Measurements from ENCODE around the gene MPHOSPH8. TPM values are rescaled to one million over a fixed set of nuclear protein-coding genes. Genes with fewer than 3 reads are reported as not detected.

The MPHOSPH8 gene
- total RNA-seq, 1 experiment from 2014 or later: 17.5 TPM

DNA sequence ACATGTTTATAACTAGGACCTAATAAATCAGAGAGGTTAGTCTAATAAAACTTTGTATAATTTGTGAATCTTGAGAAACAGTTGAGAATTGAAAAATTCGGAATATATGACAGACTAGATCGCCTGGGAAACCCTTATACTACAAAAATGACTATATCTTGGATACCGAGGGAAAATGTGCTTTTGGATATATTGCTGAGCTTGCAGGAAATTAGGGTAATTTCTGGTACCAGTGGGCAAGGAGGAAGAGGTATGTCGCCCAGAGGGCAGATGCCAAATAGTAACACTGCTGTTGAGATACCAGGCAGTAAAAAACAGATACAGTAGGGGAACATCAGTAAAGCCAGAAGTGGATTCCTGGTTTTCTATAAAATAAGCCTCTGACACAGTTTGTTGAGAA is 17.3 kb downstream of the MPHOSPH8 start:
- H3K27ac Mint-ChIP-seq (ENCODE audit: unreplicated experiment): no peak overlapping the region
- intact Hi-C loops (cut with micrococcal nuclease; ENCODE audit: unreplicated experiment): no loop called here
- CTCF ChIA-PET: no interaction called here
- H3K4me3 Mint-ChIP-seq (ENCODE audit: low read depth, unreplicated experiment): no peak overlapping the region
- H3K9me3 Mint-ChIP-seq (ENCODE audit: low read depth, unreplicated experiment): no peaks in the 10 kb centered on the region
- TF ChIP-seq, protein P1, sequence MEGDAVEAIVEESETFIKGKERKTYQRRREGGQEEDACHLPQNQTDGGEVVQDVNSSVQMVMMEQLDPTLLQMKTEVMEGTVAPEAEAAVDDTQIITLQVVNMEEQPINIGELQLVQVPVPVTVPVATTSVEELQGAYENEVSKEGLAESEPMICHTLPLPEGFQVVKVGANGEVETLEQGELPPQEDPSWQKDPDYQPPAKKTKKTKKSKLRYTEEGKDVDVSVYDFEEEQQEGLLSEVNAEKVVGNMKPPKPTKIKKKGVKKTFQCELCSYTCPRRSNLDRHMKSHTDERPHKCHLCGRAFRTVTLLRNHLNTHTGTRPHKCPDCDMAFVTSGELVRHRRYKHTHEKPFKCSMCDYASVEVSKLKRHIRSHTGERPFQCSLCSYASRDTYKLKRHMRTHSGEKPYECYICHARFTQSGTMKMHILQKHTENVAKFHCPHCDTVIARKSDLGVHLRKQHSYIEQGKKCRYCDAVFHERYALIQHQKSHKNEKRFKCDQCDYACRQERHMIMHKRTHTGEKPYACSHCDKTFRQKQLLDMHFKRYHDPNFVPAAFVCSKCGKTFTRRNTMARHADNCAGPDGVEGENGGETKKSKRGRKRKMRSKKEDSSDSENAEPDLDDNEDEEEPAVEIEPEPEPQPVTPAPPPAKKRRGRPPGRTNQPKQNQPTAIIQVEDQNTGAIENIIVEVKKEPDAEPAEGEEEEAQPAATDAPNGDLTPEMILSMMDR (IDR thresholded peaks at IDR 0.05; ENCODE audit: unreplicated experiment): no peak
- H3K36me3 Mint-ChIP-seq (ENCODE audit: insufficient read depth, unreplicated experiment): peaks cover 21% of the 10 kb centered on the region
- no peaks in the 10 kb centered on the region for H3K27me3 Mint-ChIP-seq (ENCODE audit: unreplicated experiment)
- no peak for DNase-seq
- H3K4me1 Mint-ChIP-seq (ENCODE audit: low read depth, unreplicated experiment): no peaks in the 10 kb centered on the region
- BruUV-seq (replicated peaks): no TSS peak

DNA sequence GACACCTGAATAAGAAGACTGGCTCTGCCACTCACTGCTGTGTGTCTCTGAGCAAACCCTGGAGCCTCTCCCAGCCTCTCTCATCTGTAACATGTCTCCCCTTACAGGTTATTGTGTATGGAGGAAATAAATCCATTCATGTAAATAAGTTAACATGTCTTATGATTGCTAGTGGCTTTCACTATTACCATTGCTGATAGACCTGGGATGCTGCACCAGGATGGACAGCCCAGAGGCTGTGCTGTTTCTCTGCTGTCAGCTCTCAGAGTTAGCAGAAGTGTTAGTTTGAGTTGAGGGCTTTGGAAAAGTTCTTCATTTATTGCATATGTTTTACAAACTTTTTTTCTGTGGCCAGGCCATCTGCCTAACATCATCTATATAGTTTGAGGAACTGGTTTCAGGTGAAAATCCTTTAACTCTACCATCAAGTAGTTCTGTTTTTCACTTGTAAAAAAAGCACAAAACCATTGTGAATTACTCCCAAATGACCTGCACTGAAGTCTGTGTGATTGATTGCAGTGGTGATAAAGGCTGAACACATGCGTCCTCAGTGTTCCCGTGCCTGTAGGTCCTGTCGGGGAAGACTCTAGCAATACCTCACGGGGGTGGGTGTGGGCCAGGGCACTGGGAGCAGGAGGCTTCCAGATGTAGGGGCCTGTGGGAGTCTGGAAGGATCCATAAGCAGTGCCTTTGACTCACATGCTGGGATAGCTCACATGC is 24.6 kb downstream of the MPHOSPH8 start:
- Mint-ChIP-seq H3K4me3 (ENCODE audit: low read depth, unreplicated experiment) (no peak overlapping the region), H3K9me3 (ENCODE audit: low read depth, unreplicated experiment) (no peaks in the 10 kb centered on the region), H3K27me3 (ENCODE audit: unreplicated experiment) (no peaks in the 10 kb centered on the region), H3K4me1 (ENCODE audit: low read depth, unreplicated experiment) (no peaks in the 10 kb centered on the region), H3K27ac (ENCODE audit: unreplicated experiment) (no peak overlapping the region), H3K36me3 (ENCODE audit: insufficient read depth, unreplicated experiment) (peaks cover 4% of the 10 kb centered on the region)
- DNase-seq: no peak
- BruUV-seq (replicated peaks): no TSS peak
- CTCF ChIA-PET: no interaction called here
- intact Hi-C loops (cut with micrococcal nuclease; ENCODE audit: unreplicated experiment): no loop called here
- TF ChIP-seq, protein P1 (IDR thresholded peaks at IDR 0.05; ENCODE audit: unreplicated experiment): no peak

DNA sequence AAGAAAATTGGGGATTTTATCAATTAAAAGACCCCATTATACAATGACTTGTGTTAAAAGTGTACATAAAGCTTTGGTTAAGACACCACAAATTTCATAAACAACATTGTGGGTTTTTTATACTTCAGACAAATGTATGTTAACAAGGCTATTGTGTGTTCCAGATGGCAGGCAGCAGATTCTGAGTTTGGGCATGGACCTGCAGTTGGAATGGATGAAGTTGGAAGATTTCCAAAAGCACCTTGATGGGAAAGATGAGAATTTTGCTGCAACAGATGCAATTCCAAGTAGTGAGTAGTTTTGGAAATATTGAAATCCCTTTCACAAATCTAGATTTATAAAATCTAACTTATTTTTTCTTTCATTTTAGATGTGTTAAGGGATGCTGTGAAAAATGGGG is 25.4 kb downstream of the MPHOSPH8 start:
- H3K4me1 Mint-ChIP-seq (ENCODE audit: low read depth, unreplicated experiment): no peaks in the 10 kb centered on the region
- TF ChIP-seq, protein P1 (IDR thresholded peaks at IDR 0.05; ENCODE audit: unreplicated experiment): no peak
- no peaks in the 10 kb centered on the region for H3K9me3 Mint-ChIP-seq (ENCODE audit: low read depth, unreplicated experiment)
- DNase-seq: no peak
- CTCF ChIA-PET: no interaction called here
- H3K27ac Mint-ChIP-seq (ENCODE audit: unreplicated experiment): no peak overlapping the region
- intact Hi-C loops (cut with micrococcal nuclease; ENCODE audit: unreplicated experiment): no loop called here
- H3K4me3 Mint-ChIP-seq (ENCODE audit: low read depth, unreplicated experiment): no peak overlapping the region
- BruUV-seq (replicated peaks): no TSS peak
- H3K27me3 Mint-ChIP-seq (ENCODE audit: unreplicated experiment): no peaks in the 10 kb centered on the region
- H3K36me3 Mint-ChIP-seq (ENCODE audit: insufficient read depth, unreplicated experiment): peaks cover 5% of the 10 kb centered on the region

DNA sequence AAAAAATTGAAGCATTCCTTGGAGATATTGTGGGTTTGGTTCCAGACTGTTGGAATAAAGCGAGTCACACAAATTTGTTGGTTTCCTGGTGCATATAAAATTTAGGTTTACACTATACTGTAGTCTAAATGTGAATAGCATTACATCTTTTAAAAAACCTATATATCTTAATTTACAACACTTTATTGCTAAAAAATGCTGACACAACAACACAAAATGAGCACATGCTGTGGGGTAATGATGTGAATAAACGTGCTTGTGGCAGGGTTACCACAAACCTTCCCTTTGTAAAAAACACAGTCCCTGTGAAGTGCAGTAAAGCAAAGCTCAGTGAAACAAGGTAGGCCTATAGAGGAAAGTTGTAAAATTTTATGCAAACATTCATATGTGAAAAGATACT is 27.7 kb downstream of the MPHOSPH8 start:
- DNase-seq: no peak
- H3K4me3 Mint-ChIP-seq (ENCODE audit: low read depth, unreplicated experiment): no peak overlapping the region
- BruUV-seq (replicated peaks): no TSS peak
- TF ChIP-seq, protein P1 (IDR thresholded peaks at IDR 0.05; ENCODE audit: unreplicated experiment): no peak
- H3K27me3 Mint-ChIP-seq (ENCODE audit: unreplicated experiment): no peaks in the 10 kb centered on the region
- intact Hi-C loops (cut with micrococcal nuclease; ENCODE audit: unreplicated experiment): no loop called here
- H3K36me3 Mint-ChIP-seq (ENCODE audit: insufficient read depth, unreplicated experiment): peaks cover 14% of the 10 kb centered on the region
- no peaks in the 10 kb centered on the region for H3K4me1 Mint-ChIP-seq (ENCODE audit: low read depth, unreplicated experiment)
- H3K27ac Mint-ChIP-seq (ENCODE audit: unreplicated experiment): no peak overlapping the region
- CTCF ChIA-PET: no interaction called here
- no peaks in the 10 kb centered on the region for H3K9me3 Mint-ChIP-seq (ENCODE audit: low read depth, unreplicated experiment)
